Measurements from ENCODE around the gene SAA4.
"Not testable (repeated sequence)": the region's sequence is repeated elsewhere in the genome, so short reads cannot be mapped to it uniquely, and the experiment has no call there.

Gene SAA4

DNA sequence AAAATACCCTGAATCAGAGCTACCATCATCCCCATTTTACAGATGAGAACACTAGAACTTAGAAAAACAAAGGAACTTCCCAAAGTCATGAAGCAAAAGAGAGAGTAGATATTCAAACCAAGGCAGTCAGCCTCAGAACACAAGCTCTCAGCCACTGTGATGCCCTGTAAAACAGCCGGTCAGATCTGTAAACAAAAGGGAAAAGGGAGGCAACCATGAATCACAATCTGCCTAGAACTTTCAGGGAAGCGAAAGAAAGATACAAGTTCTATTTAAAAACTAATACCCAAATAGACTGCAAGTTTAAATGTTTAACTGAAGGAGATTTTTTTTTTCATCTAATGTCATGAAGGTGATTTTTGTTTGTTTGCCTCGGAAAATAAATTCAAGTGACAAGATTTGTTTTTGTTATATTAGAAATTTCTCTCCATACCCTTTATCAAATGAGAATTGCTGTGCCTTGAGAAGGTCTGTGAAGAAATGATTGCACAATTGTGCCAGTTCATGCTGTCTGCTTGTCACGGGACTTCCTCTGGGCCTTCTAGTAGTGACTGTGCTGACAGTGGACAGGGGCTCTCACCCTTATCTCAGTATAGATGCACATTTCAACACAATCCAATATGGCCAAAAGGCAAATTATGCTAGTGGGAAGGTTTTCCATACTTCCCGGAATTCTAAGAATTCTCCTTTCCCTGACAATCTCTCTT is 41.1 kb upstream of the SAA4 start:
- TF ChIP-seq, protein P1, sequence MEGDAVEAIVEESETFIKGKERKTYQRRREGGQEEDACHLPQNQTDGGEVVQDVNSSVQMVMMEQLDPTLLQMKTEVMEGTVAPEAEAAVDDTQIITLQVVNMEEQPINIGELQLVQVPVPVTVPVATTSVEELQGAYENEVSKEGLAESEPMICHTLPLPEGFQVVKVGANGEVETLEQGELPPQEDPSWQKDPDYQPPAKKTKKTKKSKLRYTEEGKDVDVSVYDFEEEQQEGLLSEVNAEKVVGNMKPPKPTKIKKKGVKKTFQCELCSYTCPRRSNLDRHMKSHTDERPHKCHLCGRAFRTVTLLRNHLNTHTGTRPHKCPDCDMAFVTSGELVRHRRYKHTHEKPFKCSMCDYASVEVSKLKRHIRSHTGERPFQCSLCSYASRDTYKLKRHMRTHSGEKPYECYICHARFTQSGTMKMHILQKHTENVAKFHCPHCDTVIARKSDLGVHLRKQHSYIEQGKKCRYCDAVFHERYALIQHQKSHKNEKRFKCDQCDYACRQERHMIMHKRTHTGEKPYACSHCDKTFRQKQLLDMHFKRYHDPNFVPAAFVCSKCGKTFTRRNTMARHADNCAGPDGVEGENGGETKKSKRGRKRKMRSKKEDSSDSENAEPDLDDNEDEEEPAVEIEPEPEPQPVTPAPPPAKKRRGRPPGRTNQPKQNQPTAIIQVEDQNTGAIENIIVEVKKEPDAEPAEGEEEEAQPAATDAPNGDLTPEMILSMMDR (IDR thresholded peaks at IDR 0.05; ENCODE audit: low read depth, low read length): no peak
- no peak for TF ChIP-seq EZH2phosphoT487 (IDR thresholded peaks at IDR 0.05; ENCODE audit: low read depth)
- no peak overlapping the region for H2AFZ ChIP-seq (ENCODE audit: low read depth, low read length)
- no peak overlapping the region for H3K4me3 ChIP-seq (ENCODE audit: low read length)

GRCh38 chr11:18271206-18271605 is 34.6 kb upstream of the SAA4 start:
- no peak overlapping the region for H3K27ac ChIP-seq (ENCODE audit: low read length)
- peaks cover 13% of the 10 kb centered on the region for H3K4me1 ChIP-seq (ENCODE audit: low read length)
- no peaks in the 10 kb centered on the region for H3K27me3 ChIP-seq (ENCODE audit: low read depth, low read length)
- H3K4me3 ChIP-seq (ENCODE audit: low read length): no peak overlapping the region
- no peaks in the 10 kb centered on the region for H3K9me3 ChIP-seq (ENCODE audit: insufficient read depth, low read length)
- H3K9ac ChIP-seq (ENCODE audit: low read length): no peak overlapping the region
- no peak for TF ChIP-seq EZH2phosphoT487 (IDR thresholded peaks at IDR 0.05; ENCODE audit: low read depth)
- TF ChIP-seq, protein P1 (IDR thresholded peaks at IDR 0.05; ENCODE audit: low read depth, low read length): no peak
- no peak overlapping the region for H3K4me2 ChIP-seq (ENCODE audit: low read length)
- H2AFZ ChIP-seq (ENCODE audit: low read depth, low read length): no peak overlapping the region
- H3K79me2 ChIP-seq (ENCODE audit: low read length): no peaks in the 10 kb centered on the region
- H3K36me3 ChIP-seq (replicated peaks; ENCODE audit: low read depth, low read length): no peaks in the 10 kb centered on the region
- H4K20me1 ChIP-seq (ENCODE audit: insufficient read depth, low read length): no peaks in the 10 kb centered on the region

More for the DNA sequence above, 41.1 kb upstream of the SAA4 start:
- Histone ChIP-seq H3K27ac (ENCODE audit: low read length) (no peak overlapping the region), H3K4me2 (ENCODE audit: low read length) (no peak overlapping the region), H3K36me3 (replicated peaks; ENCODE audit: low read depth, low read length) (peaks cover 35% of the 10 kb centered on the region), H3K79me2 (ENCODE audit: low read length) (0 out of 2 replicates have a peak, but pooled peaks cover 7% of the 10 kb centered on the region), H3K4me1 (ENCODE audit: low read length) (peaks cover 30% of the 10 kb centered on the region), H4K20me1 (ENCODE audit: insufficient read depth, low read length) (0 out of 2 replicates have a peak, but pooled peaks cover 4% of the 10 kb centered on the region), H3K9me3 (ENCODE audit: insufficient read depth, low read length) (no peaks in the 10 kb centered on the region), H3K9ac (ENCODE audit: low read length) (no peak overlapping the region), H3K27me3 (ENCODE audit: low read depth, low read length) (no peaks in the 10 kb centered on the region)

GRCh38 chr11:18270102-18270501 is 33.5 kb upstream of the SAA4 start:
- no peaks in the 10 kb centered on the region for H3K36me3 ChIP-seq (replicated peaks; ENCODE audit: low read depth, low read length)
- TF ChIP-seq EZH2phosphoT487 (IDR thresholded peaks at IDR 0.05; ENCODE audit: low read depth): no peak
- TF ChIP-seq, protein P1 (IDR thresholded peaks at IDR 0.05; ENCODE audit: low read depth, low read length): peak; percentile 14; the same call in 1 of the 2 replicates

GRCh38 chr11:18269252-18269651 is 32.6 kb upstream of the SAA4 start:
- H3K79me2 ChIP-seq (ENCODE audit: low read length); H3K4me3 ChIP-seq (ENCODE audit: low read length); H3K9me3 ChIP-seq (ENCODE audit: insufficient read depth, low read length); H4K20me1 ChIP-seq (ENCODE audit: insufficient read depth, low read length); H3K27me3 ChIP-seq (ENCODE audit: low read depth, low read length); H2AFZ ChIP-seq (ENCODE audit: low read depth, low read length); H3K36me3 ChIP-seq (replicated peaks; ENCODE audit: low read depth, low read length); H3K4me2 ChIP-seq (ENCODE audit: low read length); H3K27ac ChIP-seq (ENCODE audit: low read length); H3K9ac ChIP-seq (ENCODE audit: low read length): not testable (repeated sequence)
- peaks cover 21% of the 10 kb centered on the region for H3K4me1 ChIP-seq (ENCODE audit: low read length)

More at GRCh38 chr11:18270102-18270501, 33.5 kb upstream of the SAA4 start:
- no peaks in the 10 kb centered on the region for H3K79me2 ChIP-seq (ENCODE audit: low read length)
- no peak overlapping the region for H3K9ac ChIP-seq (ENCODE audit: low read length)
- peaks cover 7% of the 10 kb centered on the region for H3K27me3 ChIP-seq (ENCODE audit: low read depth, low read length)
- H3K4me2 ChIP-seq (ENCODE audit: low read length): no peak overlapping the region
- peaks cover 19% of the 10 kb centered on the region for H3K4me1 ChIP-seq (ENCODE audit: low read length)
- H2AFZ ChIP-seq (ENCODE audit: low read depth, low read length): no peak overlapping the region
- H3K4me3 ChIP-seq (ENCODE audit: low read length): no peak overlapping the region
- H3K9me3 ChIP-seq (ENCODE audit: insufficient read depth, low read length): no peaks in the 10 kb centered on the region
- no peak overlapping the region for H3K27ac ChIP-seq (ENCODE audit: low read length)
- no peaks in the 10 kb centered on the region for H4K20me1 ChIP-seq (ENCODE audit: insufficient read depth, low read length)

DNA sequence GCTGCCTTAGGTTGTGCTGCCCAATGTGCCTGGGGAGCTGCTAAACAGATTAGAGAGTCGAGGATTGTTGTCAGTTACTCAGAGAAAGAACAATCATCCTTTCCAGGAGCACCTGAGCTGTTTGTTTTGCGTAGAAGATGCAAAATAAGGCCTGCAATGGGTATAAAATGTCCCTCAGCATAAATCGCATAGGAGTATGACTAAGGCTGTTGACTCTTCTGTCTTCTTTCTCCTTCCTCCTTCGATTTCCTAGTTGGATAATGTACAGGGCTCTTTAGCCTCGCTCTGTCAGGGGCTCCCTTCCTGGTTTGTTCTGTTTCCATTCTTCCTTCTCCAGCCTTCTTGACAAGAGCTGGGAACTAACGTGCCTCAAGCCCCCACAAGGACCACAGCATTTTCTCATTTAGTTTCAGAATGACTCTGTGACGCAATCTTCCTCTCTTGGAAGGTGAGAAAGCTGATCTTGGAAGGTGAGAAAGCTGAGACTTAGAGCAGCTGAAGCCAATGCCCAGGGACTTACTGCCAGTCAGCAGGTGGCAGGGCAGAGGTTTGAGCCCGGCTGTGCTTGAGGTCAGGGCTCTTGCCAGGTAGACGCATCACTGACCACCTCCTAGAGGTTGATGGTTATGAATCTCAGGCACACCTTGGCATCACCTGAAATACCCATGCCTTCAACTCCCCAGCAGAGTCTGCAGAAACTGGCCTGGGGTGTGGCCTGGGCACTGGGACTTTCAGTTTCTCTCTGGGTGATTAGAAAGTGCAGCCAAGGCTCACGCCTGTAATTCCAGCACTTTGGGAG is 30.9 kb upstream of the SAA4 start:
- H3K4me2 ChIP-seq (ENCODE audit: low read length): peak overlapping the region; percentile 68
- not testable (repeated sequence) for H3K36me3 ChIP-seq (replicated peaks; ENCODE audit: low read depth, low read length); H3K27me3 ChIP-seq (ENCODE audit: low read depth, low read length); H3K9me3 ChIP-seq (ENCODE audit: insufficient read depth, low read length); H3K79me2 ChIP-seq (ENCODE audit: low read length); H3K9ac ChIP-seq (ENCODE audit: low read length); H4K20me1 ChIP-seq (ENCODE audit: insufficient read depth, low read length); H2AFZ ChIP-seq (ENCODE audit: low read depth, low read length); H3K27ac ChIP-seq (ENCODE audit: low read length)
- peaks cover 32% of the 10 kb centered on the region for H3K4me1 ChIP-seq (ENCODE audit: low read length)
- H3K4me3 ChIP-seq (ENCODE audit: low read length): peak overlapping the region; percentile 54

Measured in OCI-LY3 (cell line).